ENCODE measurements around the gene DARS1. TPM values are rescaled to one million over a fixed set of nuclear protein-coding genes. Genes with fewer than 3 reads are reported as not detected.
"Not testable (repeated sequence)": the region's sequence is repeated elsewhere in the genome, so short reads cannot be mapped to it uniquely, and the experiment has no call there.

DARS1 gene
- polyA plus RNA-seq, 4 donors: 27.8 to 72.8 (median 33.1) TPM

- Histone ChIP-seq H3K9me3 (ENCODE audit: control insufficient read depth in 2 of 2, insufficient read depth in 1 of 2, low read depth in 1 of 2, low read length in 1 of 2) (no peaks in the 10 kb centered on the region), H3K4me3 (ENCODE audit: low read depth in 1 of 3, low read length in 3 of 3) (no peak overlapping the region), H3K4me1 (ENCODE audit: control insufficient read depth in 3 of 3, insufficient read depth in 2 of 3, low read depth in 1 of 3, low read length in 2 of 3) (no peaks in the 10 kb centered on the region), H3K36me3 (ENCODE audit: control insufficient read depth in 3 of 3, insufficient read depth in 2 of 3, low read depth in 1 of 3, low read length in 3 of 3) (no peaks in the 10 kb centered on the region), H3K27ac (ENCODE audit: low read depth in 1 of 3, low read length in 2 of 3) (no peak overlapping the region), H3K27me3 (ENCODE audit: control insufficient read depth in 3 of 3, insufficient read depth in 3 of 3, low read length in 3 of 3) (no peaks in the 10 kb centered on the region)
- no peak for FAIRE-seq
- WGBS, 3 donors: 86 to 96% (median 89%) methylated on average over 2 of the region's 2 CpGs
- no peak for DNase-seq
Measured at GRCh38 chr2:135893374-135893794, 92.0 kb downstream of the DARS1 start.

GRCh38 chr2:135890835-135891234 is 94.6 kb downstream of the DARS1 start:
- DNase-seq: no peak

GRCh38 chr2:135890149-135890548 is 95.3 kb downstream of the DARS1 start:
- DNase-seq (no peak), FAIRE-seq (no peak)
- Histone ChIP-seq H3K4me3 (ENCODE audit: low read depth in 1 of 3, low read length in 3 of 3) (no peak overlapping the region), H3K27me3 (ENCODE audit: control insufficient read depth in 3 of 3, insufficient read depth in 3 of 3, low read length in 3 of 3) (no peaks in the 10 kb centered on the region), H3K27ac (ENCODE audit: low read depth in 1 of 3, low read length in 2 of 3) (no peak overlapping the region), H3K9me3 (ENCODE audit: control insufficient read depth in 2 of 2, insufficient read depth in 1 of 2, low read depth in 1 of 2, low read length in 1 of 2) (peaks cover 0 to 4% of the 10 kb centered on the region in 2 donors), H3K4me1 (ENCODE audit: control insufficient read depth in 3 of 3, insufficient read depth in 2 of 3, low read depth in 1 of 3, low read length in 2 of 3) (no peaks in the 10 kb centered on the region), H3K36me3 (ENCODE audit: control insufficient read depth in 3 of 3, insufficient read depth in 2 of 3, low read depth in 1 of 3, low read length in 3 of 3) (no peaks in the 10 kb centered on the region)
- WGBS, 3 donors: 93 to 97% (median 95%) methylated on average over 4 of the region's 4 CpGs

More at GRCh38 chr2:135890835-135891234, 94.6 kb downstream of the DARS1 start:
- Histone ChIP-seq H3K4me1 (ENCODE audit: control insufficient read depth in 3 of 3, insufficient read depth in 2 of 3, low read depth in 1 of 3, low read length in 2 of 3) (no peaks in the 10 kb centered on the region), H3K36me3 (ENCODE audit: control insufficient read depth in 3 of 3, insufficient read depth in 2 of 3, low read depth in 1 of 3, low read length in 3 of 3) (no peaks in the 10 kb centered on the region), H3K9me3 (ENCODE audit: control insufficient read depth in 2 of 2, insufficient read depth in 1 of 2, low read depth in 1 of 2, low read length in 1 of 2) (peaks cover 0 to 4% of the 10 kb centered on the region in 2 donors), H3K27me3 (ENCODE audit: control insufficient read depth in 3 of 3, insufficient read depth in 3 of 3, low read length in 3 of 3) (no peaks in the 10 kb centered on the region), H3K4me3 (ENCODE audit: low read depth in 1 of 3, low read length in 3 of 3) (no peak overlapping the region), H3K27ac (ENCODE audit: low read depth in 1 of 3, low read length in 2 of 3) (no peak overlapping the region)
- no peak for FAIRE-seq
- 66 to 84% (median 78%) methylated on average over 6 of the region's 6 CpGs for WGBS, 3 donors

- not testable (repeated sequence) for DNase-seq; H3K36me3 ChIP-seq (ENCODE audit: control insufficient read depth in 3 of 3, insufficient read depth in 2 of 3, low read depth in 1 of 3, low read length in 3 of 3); H3K27me3 ChIP-seq (ENCODE audit: control insufficient read depth in 3 of 3, insufficient read depth in 3 of 3, low read length in 3 of 3); H3K4me1 ChIP-seq (ENCODE audit: control insufficient read depth in 3 of 3, insufficient read depth in 2 of 3, low read depth in 1 of 3, low read length in 2 of 3); FAIRE-seq; H3K9me3 ChIP-seq (ENCODE audit: control insufficient read depth in 2 of 2, insufficient read depth in 1 of 2, low read depth in 1 of 2, low read length in 1 of 2); H3K27ac ChIP-seq (ENCODE audit: low read depth in 1 of 3, low read length in 2 of 3); H3K4me3 ChIP-seq (ENCODE audit: low read depth in 1 of 3, low read length in 3 of 3)
- 85 to 88% (median 87%) methylated on average over 5 of the region's 5 CpGs for WGBS, 3 donors
Measured at GRCh38 chr2:135888587-135888986, 96.8 kb downstream of the DARS1 start.

- FAIRE-seq (no peak), DNase-seq (no peak)
- Histone ChIP-seq H3K27ac (ENCODE audit: low read depth in 1 of 3, low read length in 2 of 3) (no peak overlapping the region), H3K4me1 (ENCODE audit: control insufficient read depth in 3 of 3, insufficient read depth in 2 of 3, low read depth in 1 of 3, low read length in 2 of 3) (no peaks in the 10 kb centered on the region), H3K36me3 (ENCODE audit: control insufficient read depth in 3 of 3, insufficient read depth in 2 of 3, low read depth in 1 of 3, low read length in 3 of 3) (no peaks in the 10 kb centered on the region), H3K27me3 (ENCODE audit: control insufficient read depth in 3 of 3, insufficient read depth in 3 of 3, low read length in 3 of 3) (no peaks in the 10 kb centered on the region), H3K4me3 (ENCODE audit: low read depth in 1 of 3, low read length in 3 of 3) (no peak overlapping the region), H3K9me3 (ENCODE audit: control insufficient read depth in 2 of 2, insufficient read depth in 1 of 2, low read depth in 1 of 2, low read length in 1 of 2) (peaks cover 0 to 4% of the 10 kb centered on the region in 2 donors)
- WGBS, 3 donors: 84 to 87% (median 85%) methylated on average over 4 of the region's 4 CpGs
Measured at GRCh38 chr2:135885709-135886108, 99.7 kb downstream of the DARS1 start.

GRCh38 chr2:135882415-135882814 is 103.0 kb downstream of the DARS1 start:
- Histone ChIP-seq H3K4me1 (ENCODE audit: control insufficient read depth in 3 of 3, insufficient read depth in 2 of 3, low read depth in 1 of 3, low read length in 2 of 3) (no peaks in the 10 kb centered on the region), H3K4me3 (ENCODE audit: low read depth in 1 of 3, low read length in 3 of 3) (no peak overlapping the region), H3K27me3 (ENCODE audit: control insufficient read depth in 3 of 3, insufficient read depth in 3 of 3, low read length in 3 of 3) (no peaks in the 10 kb centered on the region), H3K36me3 (ENCODE audit: control insufficient read depth in 3 of 3, insufficient read depth in 2 of 3, low read depth in 1 of 3, low read length in 3 of 3) (no peaks in the 10 kb centered on the region), H3K9me3 (ENCODE audit: control insufficient read depth in 2 of 2, insufficient read depth in 1 of 2, low read depth in 1 of 2, low read length in 1 of 2) (no peaks in the 10 kb centered on the region), H3K27ac (ENCODE audit: low read depth in 1 of 3, low read length in 2 of 3) (no peak overlapping the region)
- DNase-seq: no peak
- 57 to 67% (median 66%) methylated on average over 3 of the region's 3 CpGs for WGBS, 3 donors
- FAIRE-seq: no peak

GRCh38 chr2:135876770-135877169 is 108.7 kb downstream of the DARS1 start:
- not testable (repeated sequence) for H3K27ac ChIP-seq (ENCODE audit: low read depth in 1 of 3, low read length in 2 of 3); H3K27me3 ChIP-seq (ENCODE audit: control insufficient read depth in 3 of 3, insufficient read depth in 3 of 3, low read length in 3 of 3); FAIRE-seq; H3K9me3 ChIP-seq (ENCODE audit: control insufficient read depth in 2 of 2, insufficient read depth in 1 of 2, low read depth in 1 of 2, low read length in 1 of 2); H3K4me1 ChIP-seq (ENCODE audit: control insufficient read depth in 3 of 3, insufficient read depth in 2 of 3, low read depth in 1 of 3, low read length in 2 of 3); DNase-seq; H3K36me3 ChIP-seq (ENCODE audit: control insufficient read depth in 3 of 3, insufficient read depth in 2 of 3, low read depth in 1 of 3, low read length in 3 of 3)
- H3K4me3 ChIP-seq (ENCODE audit: low read depth in 1 of 3, low read length in 3 of 3): peak overlapping the region in 2 of 3 donors; percentile 72 to 82
- WGBS, 3 donors: 83 to 86% (median 85%) methylated on average over 15 of the region's 15 CpGs

GRCh38 chr2:135876066-135876711 is 109.2 kb downstream of the DARS1 start, which contains the start of gene MCM6:
Gene MCM6, minus strand, starts transcription at chr2:135876443. Its CDS starts 78 bp downstream, at chr2:135876365.
- FAIRE-seq (no peak), DNase-seq (peak; percentile 99 to 100)
- 0 to 1% (median 0%) methylated on average over 57 to 71 of the region's 71 CpGs for WGBS, 3 donors
- Histone ChIP-seq H3K4me1 (ENCODE audit: control insufficient read depth in 3 of 3, insufficient read depth in 2 of 3, low read depth in 1 of 3, low read length in 2 of 3) (peaks cover 0 to 3% (median 2%) of the 10 kb centered on the region in 3 donors), H3K27ac (ENCODE audit: low read depth in 1 of 3, low read length in 2 of 3) (peak within 1 kb of the TSS; percentile 38 to 92 (median 71)), H3K9me3 (ENCODE audit: control insufficient read depth in 2 of 2, insufficient read depth in 1 of 2, low read depth in 1 of 2, low read length in 1 of 2) (no peaks in the 10 kb centered on the region), H3K4me3 (ENCODE audit: low read depth in 1 of 3, low read length in 3 of 3) (peak within 1 kb of the TSS; percentile 72 to 82 (median 75)), H3K27me3 (ENCODE audit: control insufficient read depth in 3 of 3, insufficient read depth in 3 of 3, low read length in 3 of 3) (no peaks in the 10 kb centered on the region), H3K36me3 (ENCODE audit: control insufficient read depth in 3 of 3, insufficient read depth in 2 of 3, low read depth in 1 of 3, low read length in 3 of 3) (peaks cover 0 to 4% (median 2%) of the 10 kb centered on the region in 3 donors)

Measured in small intestine (tissue), 7 donors.